ENCODE data around the gene PPP1R3E. TPM values are rescaled to one million over a fixed set of nuclear protein-coding genes. Genes with fewer than 3 reads are reported as not detected.
"Not testable (repeated sequence)": the region's sequence is repeated elsewhere in the genome, so short reads cannot be mapped to it uniquely, and the experiment has no call there.

The PPP1R3E gene
- total and polyA plus RNA-seq, 9 donors: 6.8 to 26.4 (median 19.2) TPM

- DNase-seq: peak in 1 of 5 donors; percentile 33
- H3K4me1 ChIP-seq (ENCODE audit: insufficient read depth): no peaks in the 10 kb centered on the region
- TF ChIP-seq POLR2A (IDR thresholded peaks at IDR 0.05): no peak
- no peak for TF ChIP-seq EP300 (IDR thresholded peaks at IDR 0.05)
- TF ChIP-seq CTCF (IDR thresholded peaks at IDR 0.05): no peak
Observed at GRCh38 chr14:23284654-23285529, 17.8 kb downstream of the PPP1R3E start.

GRCh38 chr14:23281247-23281646 is 21.4 kb downstream of the PPP1R3E start:
- TF ChIP-seq EP300 (IDR thresholded peaks at IDR 0.05) (no peak), CTCF (IDR thresholded peaks at IDR 0.05) (no peak), POLR2A (IDR thresholded peaks at IDR 0.05) (no peak)
- intact Hi-C loops (cut with DNase I): no loop called here
- no peak overlapping the region for H3K27ac ChIP-seq
- 89 to 93% (median 92%) methylated on average over 6 of the region's 6 CpGs for WGBS, 3 donors
- H3K9me3 ChIP-seq: no peaks in the 10 kb centered on the region
- H3K36me3 ChIP-seq: no peaks in the 10 kb centered on the region
- no peaks in the 10 kb centered on the region for H3K4me1 ChIP-seq (ENCODE audit: insufficient read depth)
- H3K27me3 ChIP-seq: no peaks in the 10 kb centered on the region
- no peak for DNase-seq
- no peak overlapping the region for H3K4me3 ChIP-seq

More at GRCh38 chr14:23284654-23285529, 17.8 kb downstream of the PPP1R3E start:
- no peaks in the 10 kb centered on the region for H3K9me3 ChIP-seq
- intact Hi-C loops (cut with DNase I): no loop called here
- no peaks in the 10 kb centered on the region for H3K27me3 ChIP-seq
- WGBS, 3 donors: 26 to 29% (median 27%) methylated on average over 9 of the region's 9 CpGs
- peak overlapping the region; percentile 96 for H3K4me3 ChIP-seq
- H3K27ac ChIP-seq: peak overlapping the region; percentile 91 to 94
- no peaks in the 10 kb centered on the region for H3K36me3 ChIP-seq

GRCh38 chr14:23277928-23278327 is 24.7 kb downstream of the PPP1R3E start:
- not testable (repeated sequence) for H3K36me3 ChIP-seq; H3K27me3 ChIP-seq; H3K4me3 ChIP-seq; DNase-seq; H3K9me3 ChIP-seq; H3K27ac ChIP-seq; H3K4me1 ChIP-seq (ENCODE audit: insufficient read depth)
- intact Hi-C loops (cut with DNase I): loop anchor here in 1 of 4 donors (10.0 kb wide), 1 partner anchor 97 kb away; the partner anchor contains the start of genes CMTM5 and IL25
- WGBS, 3 donors: 92 to 93% (median 92%) methylated on average over 6 of the region's 6 CpGs

GRCh38 chr14:23277189-23277588 is 25.5 kb downstream of the PPP1R3E start:
- Histone ChIP-seq H3K27ac (no peak overlapping the region), H3K9me3 (no peaks in the 10 kb centered on the region), H3K36me3 (no peaks in the 10 kb centered on the region), H3K4me3 (no peak overlapping the region), H3K27me3 (no peaks in the 10 kb centered on the region), H3K4me1 (ENCODE audit: insufficient read depth) (no peaks in the 10 kb centered on the region)
- no peak for TF ChIP-seq EP300 (IDR thresholded peaks at IDR 0.05)
- TF ChIP-seq POLR2A (IDR thresholded peaks at IDR 0.05): no peak
- TF ChIP-seq CTCF (IDR thresholded peaks at IDR 0.05): no peak
- intact Hi-C loops (cut with DNase I): loop anchor here in 1 of 4 donors (10.0 kb wide), 1 partner anchor 98 kb away; the partner anchor contains the start of genes CMTM5 and IL25
- WGBS, 3 donors: 81 to 85% (median 83%) methylated on average over 3 of the region's 3 CpGs
- DNase-seq: no peak

- TF ChIP-seq EP300 (IDR thresholded peaks at IDR 0.05) (no peak), POLR2A (IDR thresholded peaks at IDR 0.05) (no peak), CTCF (IDR thresholded peaks at IDR 0.05) (no peak)
- Histone ChIP-seq H3K27ac (no peak overlapping the region), H3K36me3 (no peaks in the 10 kb centered on the region), H3K4me1 (ENCODE audit: insufficient read depth) (no peaks in the 10 kb centered on the region), H3K9me3 (no peaks in the 10 kb centered on the region), H3K4me3 (no peak overlapping the region), H3K27me3 (no peaks in the 10 kb centered on the region)
- 89 to 94% (median 93%) methylated on average over 2 of the region's 2 CpGs for WGBS, 3 donors
- no peak for DNase-seq
- intact Hi-C loops (cut with DNase I): loop anchor here in 1 of 4 donors (10.0 kb wide), 1 partner anchor 99 kb away; the partner anchor contains the start of genes CMTM5 and IL25
Observed at GRCh38 chr14:23275412-23275811, 27.2 kb downstream of the PPP1R3E start.

Measured in ovary (tissue), 9 donors.